Stimulated activated CD8-positive, alpha-beta memory T cell treated with anti-CD3 and anti-CD28 coated beads, Interleukin-7, amount 100 ng/mL, for 1 hour (primary cell): ENCODE measurements around the gene FHIT.
"Not testable (repeated sequence)": the region's sequence is repeated elsewhere in the genome, so short reads cannot be mapped to it uniquely, and the experiment has no call there.

Experiments
- DNase-seq, 2 donors: peaks; one replicate each; pipeline ENCODE4 v3.0.0-alpha.2; 2020; ENCODE audit warnings: low read depth in 2 of 2

The FHIT gene

DNA sequence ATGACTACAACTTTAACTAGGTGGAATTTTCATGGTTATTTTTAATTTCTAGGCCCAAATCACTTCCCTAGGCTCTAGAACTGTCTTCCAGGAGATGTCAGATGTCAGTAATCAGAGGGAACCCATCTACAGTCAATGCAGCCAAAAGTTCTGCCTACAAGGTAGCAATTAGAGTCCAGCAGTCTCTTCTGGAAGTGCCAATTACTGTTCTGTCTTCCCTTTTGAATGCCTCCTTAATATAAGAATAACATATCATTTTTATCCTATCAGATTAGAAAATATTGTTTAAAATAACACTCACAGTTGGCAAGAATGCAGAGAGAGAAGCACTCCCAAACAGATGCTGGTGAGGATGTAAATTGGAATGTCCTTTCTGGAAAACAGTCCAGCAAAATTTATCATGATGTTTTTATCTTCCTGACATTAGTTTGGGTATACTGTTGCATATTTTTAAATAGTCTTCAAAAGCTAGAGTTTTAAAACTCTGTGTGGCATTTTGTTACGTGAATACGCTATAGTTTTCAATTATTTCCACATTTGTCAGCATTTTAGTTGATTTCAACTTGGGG, 543.7 kb downstream of the FHIT start:
- DNase-seq, result no peak

DNA sequence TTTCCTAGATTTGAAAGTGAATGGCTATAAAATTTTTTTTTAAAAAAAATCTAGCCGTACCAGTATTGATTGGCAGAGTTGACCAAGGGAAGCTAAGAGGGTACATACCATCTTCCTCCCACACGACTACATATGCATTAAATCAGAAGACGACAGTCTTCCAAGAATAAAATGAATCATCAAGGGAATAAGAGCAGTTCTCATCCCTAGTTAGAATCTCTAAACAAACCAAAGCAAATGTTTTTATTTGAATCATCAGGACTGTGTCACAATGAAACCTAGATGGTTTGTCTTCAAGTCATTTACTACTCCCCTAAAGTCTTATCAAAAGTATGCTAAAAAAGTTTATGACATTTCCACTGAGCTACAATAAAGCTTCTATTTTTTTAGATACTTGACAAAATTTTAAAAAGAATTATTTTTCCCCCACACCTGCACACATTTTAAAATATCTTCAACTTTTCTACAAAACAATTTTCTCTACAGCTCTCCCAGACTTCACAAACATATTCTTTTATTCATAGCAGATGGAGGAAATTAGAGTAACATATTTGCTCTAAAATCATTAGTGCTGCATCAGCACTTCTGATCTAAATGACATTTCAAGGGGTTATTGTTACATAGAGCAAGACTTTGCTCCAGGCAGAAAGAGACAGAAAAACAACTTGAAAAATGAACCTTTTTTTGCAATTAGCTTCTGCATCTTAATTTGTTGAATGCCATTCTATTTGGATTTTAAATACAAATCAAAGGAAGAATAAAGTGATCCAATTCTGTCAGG, 547.1 kb downstream of the FHIT start:
- DNase-seq, result no peak

DNA sequence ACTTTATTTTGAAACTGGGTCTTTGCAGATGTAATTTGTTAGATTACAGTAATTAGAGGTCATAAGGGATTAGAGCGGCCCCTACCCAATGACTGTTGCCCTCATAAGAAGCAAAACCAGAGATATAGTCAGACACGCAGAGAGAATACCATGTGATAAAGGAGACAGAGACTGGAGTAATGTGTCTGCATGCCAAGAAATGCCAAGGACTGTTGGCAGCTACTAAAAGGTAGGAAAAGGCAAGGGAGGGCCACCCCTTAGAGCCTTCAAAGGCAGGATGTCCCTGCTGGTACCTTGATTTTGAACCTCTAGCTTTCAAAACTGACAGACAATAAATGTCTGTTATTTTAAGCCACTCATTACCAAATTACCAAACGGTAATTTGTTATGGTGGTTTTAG, 548.2 kb downstream of the FHIT start:
- DNase-seq, result no peak

DNA sequence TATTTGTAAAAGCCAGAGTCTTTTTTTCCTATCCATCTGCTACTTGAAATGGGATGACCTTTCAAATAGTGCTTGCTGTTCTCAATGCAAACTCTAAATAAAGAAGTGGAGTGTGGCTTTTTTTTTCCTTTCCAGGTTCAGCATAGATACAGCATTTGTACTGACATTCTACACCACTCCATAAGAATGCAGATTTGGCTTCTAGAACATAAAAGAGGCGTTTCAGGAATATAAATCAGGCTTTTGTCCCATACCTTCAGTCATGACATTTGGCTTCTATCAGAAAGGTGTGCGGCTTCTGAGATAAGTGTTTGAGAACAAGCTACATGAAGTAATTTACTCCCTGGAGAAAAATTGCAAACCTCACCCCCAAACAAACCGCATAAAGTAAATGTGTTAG, 553.1 kb downstream of the FHIT start:
- DNase-seq, result no peak

DNA sequence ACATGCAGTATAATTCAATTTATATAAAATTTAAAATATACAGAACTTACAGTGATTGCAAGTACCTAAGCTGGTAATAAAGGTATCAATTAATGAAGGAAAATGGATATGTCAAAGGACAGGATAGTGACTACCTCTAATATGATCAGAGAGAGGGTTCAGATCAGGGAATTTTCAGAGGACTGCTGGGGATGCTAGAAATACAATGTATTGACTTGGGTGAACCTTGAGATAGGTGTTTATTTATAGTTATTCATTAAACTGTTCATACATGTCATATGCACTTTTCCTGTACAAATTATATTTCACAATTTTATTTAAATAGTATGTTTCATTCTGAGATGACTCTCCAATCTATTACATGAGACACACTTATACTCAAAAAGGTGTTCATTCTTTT, 554.1 kb downstream of the FHIT start:
- DNase-seq, result no peak

DNA sequence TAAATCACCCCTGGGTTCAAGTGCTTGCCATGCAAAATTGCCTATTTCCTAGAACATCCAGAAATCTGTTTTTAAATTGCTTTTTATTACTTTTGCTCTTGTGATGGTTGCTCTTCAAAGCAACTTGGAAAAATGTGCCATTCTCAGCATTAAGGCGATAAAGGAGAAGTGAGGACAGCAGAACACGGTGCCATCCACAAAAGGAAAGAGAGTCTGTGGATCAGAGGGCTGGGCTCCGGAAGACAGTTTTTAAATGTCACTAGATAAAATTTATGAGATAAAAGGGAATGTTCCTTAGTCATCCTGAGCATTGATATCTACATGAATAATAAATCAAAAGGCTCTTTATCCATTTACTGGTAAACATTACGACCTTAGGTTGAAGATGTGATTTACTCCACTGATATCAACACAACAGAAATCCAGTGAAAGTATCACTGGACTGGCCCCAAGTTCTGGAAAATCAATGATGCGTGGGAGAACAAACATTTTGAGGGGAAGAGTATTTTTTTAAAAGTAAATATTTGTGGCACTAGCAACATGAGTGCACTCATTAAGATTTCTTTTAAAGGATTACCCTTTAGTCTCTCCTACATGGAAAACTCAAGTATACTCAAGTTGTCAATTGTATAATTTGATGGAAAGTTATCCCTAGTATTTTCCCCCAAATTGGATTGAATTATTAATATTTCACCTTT, 554.7 kb downstream of the FHIT start:
- no peak for DNase-seq

DNA sequence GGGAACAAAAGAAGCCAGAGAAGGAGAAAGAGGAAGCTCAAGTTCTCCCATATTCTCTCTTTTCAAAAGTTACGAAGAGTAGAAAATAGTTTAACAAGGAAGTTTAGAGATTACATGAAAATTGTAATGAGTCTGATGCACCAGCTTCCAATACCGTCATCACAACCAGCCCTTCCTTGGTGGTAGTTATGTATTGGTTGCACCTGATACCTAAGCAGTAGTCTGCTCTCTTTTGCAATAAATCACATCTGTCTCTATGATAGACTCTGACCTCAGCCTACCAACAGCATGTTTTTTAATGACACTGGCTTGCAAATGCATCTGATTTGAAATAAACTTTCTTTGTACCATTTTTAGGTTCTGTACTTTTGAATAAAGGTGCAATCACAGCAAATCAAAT, 575.8 kb downstream of the FHIT start:
- DNase-seq, result no peak

DNA sequence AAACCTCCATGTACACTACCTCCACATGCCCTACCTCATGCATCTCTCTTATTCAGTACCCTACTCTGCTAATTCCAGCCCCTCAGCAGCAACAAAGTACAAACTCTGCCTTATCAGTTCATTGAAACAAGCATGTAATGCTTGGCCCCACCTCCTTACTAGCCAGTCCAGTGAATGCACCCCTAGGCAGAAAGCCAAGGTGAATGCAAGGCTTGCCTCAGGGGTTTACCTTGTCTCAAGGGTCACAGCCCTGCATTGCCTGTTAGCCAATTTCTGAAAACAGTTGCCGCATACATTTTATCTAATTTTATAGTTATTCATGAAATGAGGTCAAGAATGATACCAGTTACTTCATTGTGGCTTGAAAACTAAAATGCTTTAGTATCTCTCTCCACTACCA, 576.4 kb downstream of the FHIT start:
- no peak for DNase-seq

DNA sequence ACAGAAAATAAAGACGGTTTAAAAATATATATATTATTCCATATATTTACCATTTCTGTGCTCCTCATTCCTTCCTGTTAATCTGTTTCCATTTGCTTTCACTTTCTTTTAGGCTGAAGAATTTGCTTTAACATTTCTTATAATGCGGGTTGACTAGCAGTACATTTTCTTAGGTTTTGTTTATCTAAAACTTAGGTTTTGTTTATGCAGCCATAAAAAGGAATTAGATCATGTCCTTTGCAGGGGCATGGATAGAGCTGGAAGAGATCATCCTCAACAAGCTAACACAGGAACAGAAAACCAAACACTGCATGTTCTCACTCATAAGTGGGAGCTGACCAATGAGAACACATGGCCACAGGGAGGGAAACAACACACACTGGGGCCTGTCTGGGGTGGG, 578.1 kb downstream of the FHIT start:
- no peak for DNase-seq

DNA sequence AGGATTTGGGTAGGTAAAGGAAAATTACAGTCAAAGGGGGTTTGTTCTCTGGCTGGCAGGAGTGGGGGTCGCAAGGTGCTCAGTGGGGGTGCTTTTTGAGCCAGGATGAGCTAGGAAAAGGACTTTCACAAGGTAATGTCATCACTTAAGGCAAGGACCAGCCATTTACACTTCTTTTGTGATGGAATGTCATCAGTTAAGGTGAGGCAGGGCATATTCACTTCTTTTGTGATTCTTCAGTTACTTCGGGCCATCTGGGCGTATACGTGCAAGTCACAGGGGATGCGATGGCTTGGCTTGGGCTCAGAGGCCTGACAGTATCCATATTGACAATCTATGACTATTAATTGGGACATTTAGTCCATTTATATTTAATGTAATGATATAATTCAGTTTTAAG, 578.9 kb downstream of the FHIT start:
- not testable (repeated sequence) for DNase-seq

DNA sequence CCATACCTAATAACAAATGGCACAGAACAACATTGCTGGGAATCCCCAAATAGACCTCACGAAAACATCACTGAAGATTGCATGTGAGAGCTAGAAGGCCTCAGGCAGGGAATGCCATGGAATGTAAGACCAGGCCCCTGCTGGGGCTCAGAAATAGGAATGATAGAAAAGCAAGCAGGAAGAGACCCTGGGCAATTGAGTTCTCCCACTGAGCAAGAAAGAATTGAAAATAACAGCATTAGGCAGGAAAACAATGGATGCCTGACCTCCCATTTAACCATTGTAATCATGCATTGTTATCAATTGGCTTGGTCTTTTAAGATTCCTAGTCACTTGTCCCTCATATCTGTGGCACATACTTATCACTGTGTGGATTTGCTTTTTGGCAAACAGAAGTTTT, 581.6 kb downstream of the FHIT start:
- DNase-seq, result no peak

DNA sequence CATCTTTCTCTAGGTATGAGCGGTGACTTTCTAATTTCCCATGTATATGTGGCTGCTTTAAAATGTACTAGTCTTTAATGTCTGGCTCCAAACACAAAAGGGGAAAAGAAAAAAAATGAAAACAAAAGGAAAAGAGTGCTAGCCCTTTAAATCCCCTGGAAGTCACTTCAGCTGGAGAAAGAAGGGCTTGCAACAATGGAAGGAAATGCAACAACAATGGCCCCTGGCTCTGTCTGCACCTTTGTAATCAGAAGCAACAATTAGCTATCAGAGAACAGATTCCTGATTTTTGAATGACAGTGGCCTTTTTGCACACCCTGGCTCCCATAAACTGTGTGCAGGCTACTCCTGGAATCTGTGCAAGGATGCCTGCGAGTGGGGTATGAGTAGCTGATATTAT, 591.2 kb downstream of the FHIT start:
- no peak for DNase-seq

DNA sequence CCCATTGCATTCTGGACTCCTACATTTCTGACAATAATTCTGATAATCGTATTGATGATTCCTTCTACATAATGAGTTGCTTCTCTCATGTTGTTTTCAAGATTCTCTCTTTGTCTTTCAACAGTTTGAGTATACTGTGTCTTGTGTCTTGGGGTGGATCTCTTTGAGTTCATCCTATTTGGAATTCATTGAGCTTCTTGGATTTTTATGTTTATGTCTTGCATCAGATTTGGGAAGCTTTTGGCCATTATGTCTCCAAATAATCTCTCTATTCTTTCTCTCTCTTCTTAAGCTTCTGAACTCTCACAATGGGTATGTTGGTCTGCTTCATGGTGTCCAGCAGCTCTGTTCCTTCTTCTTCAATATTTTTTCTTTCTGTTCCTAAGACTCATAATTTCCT, 592.2 kb downstream of the FHIT start:
- DNase-seq, result no peak

DNA sequence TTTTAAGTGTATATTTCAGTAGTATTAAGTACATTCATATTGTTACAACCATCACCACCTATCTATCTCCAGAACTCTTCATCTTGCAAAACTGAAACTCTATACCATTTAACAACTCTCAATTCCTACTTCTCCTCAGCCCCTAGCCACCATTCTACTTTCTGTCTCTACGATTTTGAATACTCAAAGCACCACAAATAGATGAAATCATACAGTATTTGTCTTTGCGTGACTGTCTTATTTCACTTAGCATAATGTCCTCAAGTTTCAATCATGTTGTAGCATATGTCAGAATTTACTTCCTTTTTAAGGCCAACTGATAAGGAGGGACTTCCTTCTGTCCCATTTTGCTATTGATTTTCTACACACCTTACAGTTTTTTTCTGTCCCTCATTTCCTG, 593.3 kb downstream of the FHIT start:
- no peak for DNase-seq

DNA sequence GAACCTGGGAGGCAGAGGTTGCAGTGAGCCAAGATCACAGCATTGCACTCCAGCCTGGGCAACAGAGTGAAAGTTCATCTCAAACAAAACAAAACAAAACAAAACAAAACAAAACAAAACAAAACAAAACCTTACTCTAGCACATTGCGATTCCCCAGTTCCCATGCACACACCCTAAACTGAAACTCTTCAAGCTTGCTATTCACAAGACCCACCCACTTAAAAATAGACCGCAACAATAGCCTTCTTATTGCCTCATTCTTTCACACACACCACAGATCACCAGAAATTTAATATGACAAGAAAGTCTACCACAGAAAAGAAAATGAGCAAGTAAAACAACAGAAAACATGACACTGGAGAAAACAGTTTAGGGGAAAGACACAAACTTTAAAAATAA, 598.4 kb downstream of the FHIT start:
- no peak for DNase-seq

DNA sequence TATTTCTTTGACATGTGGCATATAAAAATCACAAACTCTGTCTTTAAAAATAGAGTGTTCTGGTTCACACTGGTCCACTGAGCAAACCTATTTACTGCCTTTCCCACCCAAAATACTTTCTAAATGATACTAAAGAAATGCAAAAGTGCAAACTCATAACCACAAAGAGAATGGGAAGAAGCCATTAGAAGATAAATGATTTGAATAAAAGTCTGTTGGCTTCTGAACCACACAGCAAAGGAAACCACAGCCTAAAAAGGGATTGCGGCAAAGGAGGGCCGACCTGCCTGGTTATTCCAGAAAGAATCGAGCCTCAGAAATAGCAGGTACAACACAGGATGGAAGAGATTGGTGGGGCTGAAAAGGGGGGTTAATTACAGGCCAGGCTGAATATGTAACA, 599.5 kb downstream of the FHIT start:
- DNase-seq, result no peak

DNA sequence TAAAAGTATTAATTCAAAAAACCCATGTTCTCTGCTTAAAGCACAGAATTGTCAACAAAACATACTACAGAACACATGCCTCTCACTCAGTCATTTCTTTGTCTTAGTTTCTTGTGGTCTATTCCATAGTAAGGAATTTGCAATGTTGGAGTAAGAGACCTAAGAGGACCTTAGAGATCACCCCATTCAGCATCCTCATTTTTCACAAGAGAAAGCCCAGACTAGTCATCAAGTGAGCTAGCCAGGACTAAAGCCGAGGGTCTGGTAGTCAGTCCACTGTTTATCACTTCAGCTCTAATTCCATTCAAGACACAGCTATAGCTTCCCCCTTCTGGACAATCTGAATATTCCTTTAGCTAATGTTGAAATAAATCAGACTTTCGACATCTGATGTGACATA, 601.1 kb downstream of the FHIT start:
- no peak for DNase-seq

DNA sequence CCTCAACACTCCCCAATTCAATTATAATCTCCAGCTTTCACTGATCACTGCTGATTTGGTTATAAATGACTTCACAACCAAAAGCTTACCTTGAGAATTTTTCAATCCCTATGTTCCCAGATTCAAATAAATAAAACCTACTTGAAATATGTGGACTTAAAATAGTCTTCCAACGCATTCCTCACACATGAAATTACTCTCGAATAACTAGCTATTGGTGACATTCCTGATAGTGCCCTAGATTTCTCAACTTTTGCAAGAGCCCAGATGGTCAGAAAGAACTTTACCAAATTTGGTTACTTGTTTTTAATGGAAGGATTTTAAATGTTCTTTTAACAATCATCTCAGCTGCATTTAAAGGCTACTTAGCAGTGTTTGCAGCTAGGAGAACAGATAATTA, 605.5 kb downstream of the FHIT start:
- no peak for DNase-seq

DNA sequence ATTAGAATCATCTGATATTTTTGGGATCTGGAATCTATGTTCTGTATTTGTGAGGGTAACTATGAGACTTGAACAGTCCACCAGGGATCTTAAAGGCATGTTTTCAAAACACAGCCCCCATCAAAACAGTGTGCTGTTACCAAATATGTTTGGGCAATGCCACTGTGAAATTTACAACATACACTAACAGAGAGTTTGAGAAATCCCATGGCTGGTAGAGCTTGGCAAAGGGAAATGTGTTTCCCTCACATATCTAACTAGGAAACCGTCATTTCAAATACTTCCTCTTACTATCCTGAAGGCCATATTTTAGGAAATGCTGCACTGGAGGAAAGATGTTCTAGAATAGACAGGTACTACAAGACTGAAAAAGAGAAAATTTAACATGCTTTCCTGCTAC, 607.4 kb downstream of the FHIT start:
- DNase-seq, result no peak

DNA sequence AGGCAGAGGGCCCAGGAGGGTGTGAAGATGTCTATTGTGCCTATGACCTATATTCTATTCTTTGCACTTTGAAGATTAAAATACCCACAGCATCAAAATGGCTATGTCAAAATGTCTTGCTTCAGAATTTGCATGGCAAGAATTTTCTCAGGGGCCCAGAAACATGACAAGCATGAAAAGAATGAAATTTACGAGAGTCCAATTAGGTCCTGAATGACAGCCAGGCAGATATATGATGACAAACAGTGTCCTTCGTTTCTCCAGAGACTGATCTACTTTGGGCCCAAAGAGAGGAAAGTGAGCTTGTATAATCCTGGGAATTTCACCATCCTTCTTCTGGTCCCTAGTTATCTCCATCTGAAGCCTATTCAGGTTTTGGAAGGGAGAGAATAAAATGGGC, 609.9 kb downstream of the FHIT start:
- DNase-seq, result no peak

DNA sequence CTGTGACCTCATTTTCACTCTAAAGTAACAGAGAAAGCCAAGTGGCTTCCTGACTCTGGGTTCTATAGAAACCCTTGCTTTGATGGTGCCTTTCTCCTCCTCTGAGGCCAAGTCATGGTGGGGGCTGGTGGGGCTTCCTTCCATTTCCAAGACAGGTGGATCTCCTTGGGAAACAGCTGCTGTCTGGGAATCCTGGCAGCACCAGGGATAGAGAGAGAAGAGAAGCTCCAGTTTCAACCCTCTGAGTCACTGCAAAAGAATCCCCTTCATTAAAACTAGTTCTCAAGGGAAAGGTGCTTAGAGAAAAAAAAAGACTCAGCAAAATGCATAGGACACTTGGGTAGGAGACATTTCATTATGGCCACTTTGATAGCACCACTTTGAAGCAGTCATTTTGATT, 614.4 kb downstream of the FHIT start:
- no peak for DNase-seq

DNA sequence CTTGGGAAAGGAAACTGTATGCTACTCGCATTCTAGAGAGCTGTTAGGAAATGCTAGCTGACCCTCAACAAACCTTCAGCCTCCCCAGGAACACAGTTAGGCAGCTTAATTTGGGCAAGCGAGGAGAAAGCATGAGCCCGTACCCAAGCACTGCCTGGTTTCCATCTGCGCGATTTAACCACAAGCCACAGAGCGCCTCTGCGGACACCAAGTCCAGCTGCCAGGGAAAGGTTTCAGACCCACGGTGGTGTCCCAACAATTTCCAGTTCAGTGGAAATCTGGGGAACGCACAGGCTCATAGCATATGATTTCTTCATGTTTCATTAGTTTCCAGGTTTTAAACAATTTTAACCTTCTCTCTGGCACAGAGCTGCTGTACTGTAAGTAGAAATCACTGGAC, 617.6 kb downstream of the FHIT start:
- DNase-seq, result no peak

DNA sequence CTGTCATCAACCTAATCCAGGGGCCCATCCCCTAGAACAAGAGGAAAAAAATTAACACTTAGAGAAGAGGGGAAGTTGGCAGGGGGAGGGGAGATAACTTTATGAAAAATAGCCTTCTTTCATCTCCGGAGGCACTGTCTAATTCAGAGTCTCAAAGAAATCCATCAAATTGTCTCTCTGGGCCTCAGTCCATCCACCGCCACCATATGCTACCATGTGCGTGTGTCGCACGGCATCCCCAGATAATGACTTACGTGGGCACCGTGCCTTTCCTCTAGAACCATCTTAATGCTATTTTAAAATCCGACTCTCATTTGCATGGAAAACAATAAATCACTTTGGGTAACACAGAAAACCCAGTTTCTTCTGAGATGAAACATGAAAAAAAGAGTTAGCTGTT, 619.7 kb downstream of the FHIT start:
- DNase-seq, result no peak
